WERI-Rb-1 (cell line): ENCODE measurements around the gene RGP1.

Source experiments
- DNase-seq: peaks from one replicate; pipeline ENCODE4 v3.0.0-alpha.2; 2020
- H3K27ac ChIP-seq: fragments of 250-450 bp; sonication (Bioruptor Pico); 2 replicates; pipeline ENCODE4 v1.5.1; 2020; ENCODE audit warnings: mild to moderate bottlenecking, moderate library complexity
- H3K27me3 ChIP-seq: fragments of 250-450 bp; sonication (Bioruptor Pico); 2 replicates; pipeline ENCODE4 v1.5.1; 2021; ENCODE audit warnings: mild to moderate bottlenecking, low read depth, moderate library complexity; ENCODE audit not compliant: insufficient read depth, severe bottlenecking
- H3K36me3 ChIP-seq: fragments of 250-450 bp; sonication (Bioruptor Pico); 2 replicates; pipeline ENCODE4 v1.5.1; 2020; ENCODE audit warnings: mild to moderate bottlenecking, moderate library complexity
- H3K4me3 ChIP-seq: 2 replicates; pipeline ENCODE4 v1.5.1; 2011; ENCODE audit warnings: low read depth, mild to moderate bottlenecking, control low read depth, low read length
- H3K9me3 ChIP-seq: fragments of 250-450 bp; sonication (Bioruptor Pico); 2 replicates; pipeline ENCODE4 v1.5.1; 2021; ENCODE audit warnings: mild to moderate bottlenecking, moderate library complexity; ENCODE audit not compliant: severe bottlenecking
- TF ChIP-seq, protein P1 (sequence below): IDR thresholded peaks from 2 replicates; pipeline ENCODE4 v1.5.1; 2011; ENCODE audit warnings: low read depth, mild to moderate bottlenecking, control low read depth, inconsistent platforms, low read length

The RGP1 gene

DNA sequence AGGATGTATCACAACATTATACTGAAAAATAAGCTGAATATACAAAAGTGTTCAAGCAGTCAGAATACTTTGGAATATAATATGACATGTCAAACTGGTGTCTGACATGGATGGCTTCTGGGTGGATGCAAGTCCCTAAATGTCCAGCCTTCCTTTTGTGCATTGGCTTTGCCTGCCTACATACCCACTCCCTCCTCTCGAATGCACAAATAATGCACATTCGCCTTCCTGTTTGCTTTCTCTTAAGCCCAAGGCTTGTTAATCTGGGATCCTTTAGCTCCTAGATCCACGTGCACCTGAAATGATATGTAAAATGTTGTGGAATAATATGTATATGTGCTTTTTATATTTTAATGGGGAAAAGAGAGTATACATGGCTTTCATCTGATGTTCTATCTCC, 29.4 kb downstream of the RGP1 start:
- no peaks in the 10 kb centered on the region for H3K9me3 ChIP-seq
- no peak for DNase-seq
- H3K27me3 ChIP-seq: no peaks in the 10 kb centered on the region
- H3K4me3 ChIP-seq: no peak overlapping the region
- TF ChIP-seq, protein P1, sequence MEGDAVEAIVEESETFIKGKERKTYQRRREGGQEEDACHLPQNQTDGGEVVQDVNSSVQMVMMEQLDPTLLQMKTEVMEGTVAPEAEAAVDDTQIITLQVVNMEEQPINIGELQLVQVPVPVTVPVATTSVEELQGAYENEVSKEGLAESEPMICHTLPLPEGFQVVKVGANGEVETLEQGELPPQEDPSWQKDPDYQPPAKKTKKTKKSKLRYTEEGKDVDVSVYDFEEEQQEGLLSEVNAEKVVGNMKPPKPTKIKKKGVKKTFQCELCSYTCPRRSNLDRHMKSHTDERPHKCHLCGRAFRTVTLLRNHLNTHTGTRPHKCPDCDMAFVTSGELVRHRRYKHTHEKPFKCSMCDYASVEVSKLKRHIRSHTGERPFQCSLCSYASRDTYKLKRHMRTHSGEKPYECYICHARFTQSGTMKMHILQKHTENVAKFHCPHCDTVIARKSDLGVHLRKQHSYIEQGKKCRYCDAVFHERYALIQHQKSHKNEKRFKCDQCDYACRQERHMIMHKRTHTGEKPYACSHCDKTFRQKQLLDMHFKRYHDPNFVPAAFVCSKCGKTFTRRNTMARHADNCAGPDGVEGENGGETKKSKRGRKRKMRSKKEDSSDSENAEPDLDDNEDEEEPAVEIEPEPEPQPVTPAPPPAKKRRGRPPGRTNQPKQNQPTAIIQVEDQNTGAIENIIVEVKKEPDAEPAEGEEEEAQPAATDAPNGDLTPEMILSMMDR: no peak
- peaks cover 4% of the 10 kb centered on the region for H3K36me3 ChIP-seq
- no peak overlapping the region for H3K27ac ChIP-seq

DNA sequence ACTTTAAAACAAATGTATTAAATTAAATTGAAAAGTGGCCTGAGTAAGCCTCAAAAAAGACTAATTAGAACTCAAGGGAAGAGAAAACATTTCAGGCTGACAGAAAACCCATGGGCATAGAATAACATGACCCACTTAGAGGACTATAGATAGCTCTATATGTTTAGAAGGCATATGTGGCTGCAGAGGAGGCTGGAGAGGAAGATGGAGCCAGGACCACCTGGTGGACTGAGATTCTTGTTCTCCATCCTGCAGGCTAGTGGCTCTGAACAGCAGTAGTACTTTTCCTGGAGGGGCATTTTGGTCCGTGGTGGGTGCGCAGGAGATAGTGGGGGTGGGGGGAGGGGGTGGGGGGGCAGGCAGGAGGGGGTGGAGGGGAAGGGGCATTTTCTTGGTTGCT, 32.0 kb downstream of the RGP1 start:
- no peak for DNase-seq
- H3K4me3 ChIP-seq: no peak overlapping the region
- TF ChIP-seq, protein P1: no peak
- H3K27ac ChIP-seq: no peak overlapping the region
- H3K27me3 ChIP-seq: no peaks in the 10 kb centered on the region
- H3K9me3 ChIP-seq: no peaks in the 10 kb centered on the region
- peaks cover 4% of the 10 kb centered on the region for H3K36me3 ChIP-seq

DNA sequence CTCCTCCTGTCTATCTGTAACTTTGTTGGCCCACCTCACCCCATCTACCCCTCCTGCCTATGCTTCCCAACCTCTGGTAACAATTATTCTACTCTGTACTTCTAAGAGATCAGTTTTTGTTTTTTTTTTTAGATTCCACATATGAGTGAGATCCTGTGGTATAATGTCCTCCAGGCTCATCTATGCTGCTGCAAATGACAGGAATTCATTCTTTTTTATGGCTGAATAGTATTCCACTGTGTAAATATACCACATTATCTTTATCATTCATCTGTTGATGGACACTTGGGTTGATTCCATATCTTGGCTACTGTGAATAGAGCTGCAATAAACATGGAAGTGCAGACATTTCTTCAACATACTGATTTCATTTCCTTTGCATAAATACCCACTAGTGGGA, 34.3 kb downstream of the RGP1 start:
- Histone ChIP-seq H3K9me3 (no peaks in the 10 kb centered on the region), H3K36me3 (peaks cover 8% of the 10 kb centered on the region), H3K27me3 (no peaks in the 10 kb centered on the region), H3K4me3 (no peak overlapping the region), H3K27ac (no peak overlapping the region)
- no peak for DNase-seq
- TF ChIP-seq, protein P1: no peak

DNA sequence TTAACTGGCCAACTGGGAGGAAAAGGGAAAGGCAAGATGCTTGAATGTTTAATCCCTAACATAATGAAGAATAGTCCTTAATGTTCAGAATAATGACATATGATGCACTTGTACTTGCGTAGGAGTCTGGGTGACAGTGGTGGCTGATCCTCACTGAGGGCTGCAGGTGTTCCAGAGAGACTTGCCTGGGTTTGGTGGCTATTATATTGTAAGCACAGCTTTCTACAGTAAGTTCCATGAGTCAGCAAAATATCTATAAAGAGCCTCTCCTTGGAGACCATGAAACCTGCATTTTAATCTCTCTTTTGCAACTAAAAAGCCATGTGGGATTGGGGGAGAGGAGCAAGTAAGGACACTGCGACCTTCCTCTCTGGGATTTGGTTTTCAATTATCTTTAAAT, 40.5 kb downstream of the RGP1 start:
- peaks cover 17% of the 10 kb centered on the region for H3K36me3 ChIP-seq
- H3K9me3 ChIP-seq: no peaks in the 10 kb centered on the region
- DNase-seq: no peak
- H3K27me3 ChIP-seq: no peaks in the 10 kb centered on the region
- TF ChIP-seq, protein P1: no peak
- H3K4me3 ChIP-seq: no peak overlapping the region
- peak overlapping the region; percentile 98 for H3K27ac ChIP-seq

DNA sequence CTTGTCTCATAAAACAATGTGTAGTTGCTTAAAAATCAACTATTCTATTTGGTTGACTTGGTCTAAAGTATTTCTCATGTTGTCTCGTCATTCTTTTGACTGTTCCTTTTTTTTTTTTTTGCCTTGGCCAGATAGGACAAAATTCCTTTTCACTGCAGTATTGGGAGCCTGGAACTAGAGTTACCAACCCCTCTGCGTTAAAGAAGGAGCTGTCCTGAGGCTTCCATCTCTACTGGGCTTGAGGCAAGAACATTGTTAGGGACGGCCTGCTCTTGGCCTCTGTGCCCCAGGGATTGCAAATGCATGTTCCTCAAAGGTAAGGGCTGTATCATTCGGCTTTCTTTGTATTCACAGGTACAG, 40.9 kb downstream of the RGP1 start:
- TF ChIP-seq, protein P1: no peak
- no peak for DNase-seq
- peaks cover 19% of the 10 kb centered on the region for H3K36me3 ChIP-seq
- no peaks in the 10 kb centered on the region for H3K9me3 ChIP-seq
- peak overlapping the region; percentile 98 for H3K27ac ChIP-seq
- H3K4me3 ChIP-seq: no peak overlapping the region; the same call in 1 of the 2 replicates
- H3K27me3 ChIP-seq: no peaks in the 10 kb centered on the region
